K562 (cell line): ENCODE data around the gene RDH11. TPM values are rescaled to one million over a fixed set of nuclear protein-coding genes. Genes with fewer than 3 reads are reported as not detected.

Source experiments
- BRCA1 ChIP-seq, 2 experiments: fragments of 450-650 bp in 1 of 2; sonication (generic) in 1 of 2; formaldehyde crosslinking in 1 of 2; IDR thresholded peaks; 2 replicates each; pipeline versions ENCODE4 v1.5.0 to v1.6.1; 2017 to 2020; ENCODE audit warnings: mild to moderate bottlenecking in 1 of 2, missing genetic modification reagents in 1 of 2
- CCNT2 ChIP-seq: IDR thresholded peaks from 2 replicates; pipeline ENCODE4 v1.6.1; 2011; ENCODE audit warnings: borderline replicate concordance, low read depth, mild to moderate bottlenecking, moderate library complexity, mixed read lengths, low read length; ENCODE audit not compliant: insufficient read length; ENCODE audit errors: extremely low read depth
- DPF2 ChIP-seq: fragments of 450-650 bp; IDR thresholded peaks from 2 replicates; pipeline ENCODE4 v1.6.1; 2016
- EP300 ChIP-seq: IDR thresholded peaks from 2 replicates; pipeline ENCODE4 v1.6.1; 2012; ENCODE audit warnings: low read length, improper control_type of control experiment
- FOXJ3 ChIP-seq: sonication (generic); formaldehyde crosslinking; IDR thresholded peaks from 2 replicates; pipeline ENCODE4 v1.4.0; 2020; ENCODE audit warnings: mild to moderate bottlenecking, missing genetic modification reagents
- HDAC3 ChIP-seq: fragments of 450-650 bp; IDR thresholded peaks from 2 replicates; pipeline ENCODE4 v1.6.1; 2018; ENCODE audit warnings: borderline replicate concordance, mild to moderate bottlenecking, moderate library complexity; ENCODE audit not compliant: partially characterized antibody
- HDGF ChIP-seq: fragments of 450-650 bp; IDR thresholded peaks from 2 replicates; pipeline ENCODE4 v1.6.1; 2016
- HMG20A ChIP-seq: fragments of 450-650 bp; formaldehyde crosslinking; conservative IDR thresholded peaks from 2 replicates; pipeline ENCODE4 v1.4.0; 2020; ENCODE audit warnings: mild to moderate bottlenecking, mixed read lengths
- JUN ChIP-seq, 2 experiments: sonication (generic) in 1 of 2; formaldehyde crosslinking in 1 of 2; IDR thresholded peaks; 2 replicates each; pipeline versions ENCODE4 v1.6.1 to v1.8.0; 2012 to 2022; ENCODE audit warnings: borderline replicate concordance in 2 of 2, mild to moderate bottlenecking in 2 of 2, improper control_type of control experiment in 1 of 2, low read depth in 1 of 2, low read length in 1 of 2, missing genetic modification reagents in 1 of 2
- MAZ ChIP-seq, 2 experiments: fragments of 450-650 bp in 1 of 2; sonication (generic) in 1 of 2; formaldehyde crosslinking; IDR thresholded peaks in 1 of 2; conservative IDR thresholded peaks in 1 of 2; 2 replicates each; pipeline versions ENCODE4 v1.4.0 to v1.5.0; 2020; ENCODE audit warnings: mild to moderate bottlenecking in 1 of 2, missing genetic modification reagents in 1 of 2
- MBD2 ChIP-seq: sonication (generic); IDR thresholded peaks from 2 replicates; pipeline ENCODE4 v1.6.1; 2016; ENCODE audit warnings: low read depth, borderline replicate concordance
- NONO ChIP-seq, 2 experiments: fragments of 200-400 bp in 1 of 2; fragments of 450-650 bp in 1 of 2; formaldehyde crosslinking in 1 of 2; IDR thresholded peaks; 2 replicates each; pipeline ENCODE4 v1.6.1; 2017; ENCODE audit warnings: low read depth in 2 of 2, mild to moderate bottlenecking in 2 of 2, moderate library complexity in 2 of 2, low read length in 1 of 2
- PHTF2 ChIP-seq: fragments of 250-450 bp; sonication (Bioruptor Pico); IDR thresholded peaks from 2 replicates; pipeline ENCODE4 v1.5.0; 2021; ENCODE audit warnings: mild to moderate bottlenecking
- POLR2H ChIP-seq: IDR thresholded peaks from 2 replicates; pipeline ENCODE4 v1.6.1; 2016; ENCODE audit warnings: missing genetic modification characterization, low read depth, mild to moderate bottlenecking, control low read depth, missing compliant biosample characterization, moderate library complexity
- PRMT5 ChIP-seq: sonication (generic); formaldehyde crosslinking; IDR thresholded peaks from 2 replicates; pipeline ENCODE4 v1.5.0; 2020; ENCODE audit warnings: missing genetic modification reagents
- RCOR1 ChIP-seq, 2 experiments: IDR thresholded peaks; 2 replicates each; pipeline ENCODE4 v1.6.1; 2012; ENCODE audit warnings: low read depth in 2 of 2, low read length in 2 of 2, borderline replicate concordance in 1 of 2, improper control_type of control experiment in 1 of 2
- SRSF1 ChIP-seq: fragments of 200-400 bp; formaldehyde crosslinking; IDR thresholded peaks from 2 replicates; pipeline ENCODE4 v1.6.1; 2017; ENCODE audit warnings: mild to moderate bottlenecking, low read depth, low read length, moderate library complexity
- ZNF395 ChIP-seq: fragments of 200-800 bp; sonication (Bioruptor generic); IDR thresholded peaks from 2 replicates; pipeline ENCODE4 v1.6.1; 2017; ENCODE audit warnings: missing genetic modification characterization, missing compliant biosample characterization
- ZNF696 ChIP-seq: fragments of 250-450 bp; sonication (Bioruptor Pico); conservative IDR thresholded peaks from 2 replicates; pipeline ENCODE4 v1.4.0; 2020; ENCODE audit warnings: mild to moderate bottlenecking, moderate library complexity
- polyA plus RNA-seq, 8 experiments: library from polyadenylated mRNA; depleted of rRNA in 4 of 8; stranded (reverse) in 5 of 8; unstranded in 3 of 8; fragments of >200 nt; fragmentation: Nextera tagmentation in 2 of 8; fragmentation: Illumina TruSeq in 1 of 8; extraction: Ambion mirVana in 2 of 8; extraction: Trizol in 1 of 8; gene quantifications; 2 replicates each; pipeline versions ENCODE4 v1.2.1 to v1.2.3, GENCODE V29; 2011 to 2014; ENCODE audit warnings: inconsistent platforms in 1 of 8, missing spikeins in 1 of 8
- total RNA-seq, 7 experiments: library from RNA; depleted of rRNA in 6 of 7; stranded (reverse); fragments of >200 nt in 6 of 7; fragmentation: Illumina TruSeq in 2 of 7; extraction: Trizol in 2 of 7; gene quantifications; 2 replicates each; pipeline versions ENCODE4 v1.2.1 to v1.2.3, GENCODE V29; 2011 to 2021; ENCODE audit warnings: low replicate concordance in 1 of 7
- TF ChIP-seq, protein P1 (sequence below), 2 experiments: IDR thresholded peaks; 2 replicates each; pipeline ENCODE4 v1.6.1; 2012; ENCODE audit warnings: improper control_type of control experiment in 2 of 2, low read depth in 2 of 2, low read length in 2 of 2, borderline replicate concordance in 1 of 2
- TF ChIP-seq, protein P2 (sequence below): fragments of 450-650 bp; IDR thresholded peaks from 2 replicates; pipeline ENCODE4 v1.6.1; 2016; ENCODE audit warnings: mild to moderate bottlenecking

RDH11 gene
- total and polyA plus RNA-seq, 9 of the 15 experiments (the other 6 are each of a cell fraction or from before 2014, with no cell fraction given), result 50.6 to 172 (median 70.5) TPM

DNA sequence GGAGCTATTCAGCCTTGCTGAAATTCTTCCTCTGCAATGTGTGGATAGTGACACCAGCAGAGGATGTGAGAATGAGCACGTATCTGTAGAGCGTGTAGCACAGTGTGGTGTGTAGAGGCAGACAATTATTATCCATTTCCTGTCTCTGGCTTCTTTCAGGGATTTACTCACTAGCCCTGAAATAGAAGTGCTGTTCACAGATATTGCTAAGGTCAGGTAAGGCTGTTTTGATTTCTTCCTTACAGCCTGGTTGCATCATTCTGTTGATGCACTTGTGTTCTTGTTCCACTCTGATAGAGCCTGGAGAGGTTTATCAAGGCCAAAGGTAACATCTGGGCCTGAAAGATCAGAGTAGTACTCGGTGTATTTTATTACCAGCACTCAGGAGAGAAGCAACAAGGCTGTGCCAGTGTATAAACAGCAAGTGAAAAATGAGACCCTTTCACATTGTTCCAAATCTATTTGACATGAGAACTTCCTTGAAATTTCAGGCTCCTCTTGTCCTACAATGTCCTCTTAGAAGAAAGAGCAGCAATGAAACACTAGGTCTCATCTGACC lies 59.1 kb downstream of the RDH11 start (continued):
- TF ChIP-seq CCNT2, result peak; percentile 86
- TF ChIP-seq, protein P1, sequence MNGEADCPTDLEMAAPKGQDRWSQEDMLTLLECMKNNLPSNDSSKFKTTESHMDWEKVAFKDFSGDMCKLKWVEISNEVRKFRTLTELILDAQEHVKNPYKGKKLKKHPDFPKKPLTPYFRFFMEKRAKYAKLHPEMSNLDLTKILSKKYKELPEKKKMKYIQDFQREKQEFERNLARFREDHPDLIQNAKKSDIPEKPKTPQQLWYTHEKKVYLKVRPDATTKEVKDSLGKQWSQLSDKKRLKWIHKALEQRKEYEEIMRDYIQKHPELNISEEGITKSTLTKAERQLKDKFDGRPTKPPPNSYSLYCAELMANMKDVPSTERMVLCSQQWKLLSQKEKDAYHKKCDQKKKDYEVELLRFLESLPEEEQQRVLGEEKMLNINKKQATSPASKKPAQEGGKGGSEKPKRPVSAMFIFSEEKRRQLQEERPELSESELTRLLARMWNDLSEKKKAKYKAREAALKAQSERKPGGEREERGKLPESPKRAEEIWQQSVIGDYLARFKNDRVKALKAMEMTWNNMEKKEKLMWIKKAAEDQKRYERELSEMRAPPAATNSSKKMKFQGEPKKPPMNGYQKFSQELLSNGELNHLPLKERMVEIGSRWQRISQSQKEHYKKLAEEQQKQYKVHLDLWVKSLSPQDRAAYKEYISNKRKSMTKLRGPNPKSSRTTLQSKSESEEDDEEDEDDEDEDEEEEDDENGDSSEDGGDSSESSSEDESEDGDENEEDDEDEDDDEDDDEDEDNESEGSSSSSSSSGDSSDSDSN (IDR thresholded peaks at IDR 0.05; ENCODE audit: borderline replicate concordance in 1 of 2, low read depth in 2 of 2, low read length in 2 of 2), result peak; percentile 50; a peak in 1 of 4 replicates
- TF ChIP-seq HDAC3, result peak; percentile 97
- no peak for TF ChIP-seq PHTF2 (CRISPR knock-in tag)
- peak; percentile 76 for TF ChIP-seq HMG20A
- no peak for TF ChIP-seq BRCA1 (IDR thresholded peaks at IDR 0.05)
- no peak for TF ChIP-seq BRCA1 (CRISPR knock-in tag; IDR thresholded peaks at IDR 0.05)
- TF ChIP-seq MBD2, result peak; percentile 51; the same call in 1 of the 2 replicates
- TF ChIP-seq MAZ (CRISPR knock-in tag; conservative IDR thresholded peaks at IDR 0.05 in 1 of 2, IDR thresholded peaks at IDR 0.05 in 1 of 2), result peak; percentile 16 to 59; a peak in 1 of 4 replicates
- peak; percentile 54; the same call in 1 of the 2 replicates for TF ChIP-seq POLR2H (tag)
- TF ChIP-seq ZNF395, result peak; percentile 44; the same call in 1 of the 2 replicates
- TF ChIP-seq RCOR1 (IDR thresholded peaks at IDR 0.05; ENCODE audit: borderline replicate concordance in 1 of 2, low read depth in 2 of 2, low read length in 2 of 2), result peak; percentile 94 to 100
- TF ChIP-seq EP300, result peak; percentile 100
- TF ChIP-seq JUN (IDR thresholded peaks at IDR 0.05; ENCODE audit: borderline replicate concordance, low read depth, low read length), result peak; percentile 85; the same call in 1 of the 2 replicates
- peak; percentile 98; the same call in 1 of the 2 replicates for TF ChIP-seq JUN (CRISPR knock-in tag; IDR thresholded peaks at IDR 0.05; ENCODE audit: borderline replicate concordance)
- no peak for TF ChIP-seq HDGF
- TF ChIP-seq DPF2, result peak; percentile 96
- TF ChIP-seq PRMT5, result no peak
- TF ChIP-seq NONO (IDR thresholded peaks at IDR 0.05; ENCODE audit: low read depth in 2 of 2, low read length in 1 of 2), result peak in 1 of 2 experiments; percentile 77; a peak in 1 of 4 replicates
- no peak for TF ChIP-seq FOXJ3
- TF ChIP-seq SRSF1, result no peak
- TF ChIP-seq, protein P2, sequence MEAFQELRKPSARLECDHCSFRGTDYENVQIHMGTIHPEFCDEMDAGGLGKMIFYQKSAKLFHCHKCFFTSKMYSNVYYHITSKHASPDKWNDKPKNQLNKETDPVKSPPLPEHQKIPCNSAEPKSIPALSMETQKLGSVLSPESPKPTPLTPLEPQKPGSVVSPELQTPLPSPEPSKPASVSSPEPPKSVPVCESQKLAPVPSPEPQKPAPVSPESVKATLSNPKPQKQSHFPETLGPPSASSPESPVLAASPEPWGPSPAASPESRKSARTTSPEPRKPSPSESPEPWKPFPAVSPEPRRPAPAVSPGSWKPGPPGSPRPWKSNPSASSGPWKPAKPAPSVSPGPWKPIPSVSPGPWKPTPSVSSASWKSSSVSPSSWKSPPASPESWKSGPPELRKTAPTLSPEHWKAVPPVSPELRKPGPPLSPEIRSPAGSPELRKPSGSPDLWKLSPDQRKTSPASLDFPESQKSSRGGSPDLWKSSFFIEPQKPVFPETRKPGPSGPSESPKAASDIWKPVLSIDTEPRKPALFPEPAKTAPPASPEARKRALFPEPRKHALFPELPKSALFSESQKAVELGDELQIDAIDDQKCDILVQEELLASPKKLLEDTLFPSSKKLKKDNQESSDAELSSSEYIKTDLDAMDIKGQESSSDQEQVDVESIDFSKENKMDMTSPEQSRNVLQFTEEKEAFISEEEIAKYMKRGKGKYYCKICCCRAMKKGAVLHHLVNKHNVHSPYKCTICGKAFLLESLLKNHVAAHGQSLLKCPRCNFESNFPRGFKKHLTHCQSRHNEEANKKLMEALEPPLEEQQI, result no peak; the same call in 1 of the 2 replicates
- TF ChIP-seq ZNF696 (CRISPR knock-in tag), result 0 out of 2 replicates have a peak, but pooled peaks have one; percentile 50
